Mesenchymal stem cell (in vitro differentiated cells and primary cell): ENCODE results near the gene SSC5D.

Source experiments
- DNase-seq: peaks from one replicate; pipeline ENCODE4 v3.0.0-alpha.2; 2013
- H2AFZ ChIP-seq: one replicate; pipeline ENCODE4 v1.6.1; 2013; ENCODE audit warnings: low read depth, mild to moderate bottlenecking, control low read depth, inconsistent platforms, low read length, moderate library complexity
- H2AK5ac ChIP-seq: 2 replicates; pipeline ENCODE4 v1.6.1; 2013; ENCODE audit warnings: low read length, moderate library complexity, mild to moderate bottlenecking, inconsistent platforms; ENCODE audit not compliant: severe bottlenecking
- H2BK120ac ChIP-seq: one replicate; pipeline ENCODE4 v1.6.1; 2013; ENCODE audit warnings: low read depth, mild to moderate bottlenecking, inconsistent platforms, low read length, moderate library complexity
- H2BK12ac ChIP-seq, 2 experiments: one replicate each; pipeline ENCODE4 v1.6.1; 2013; ENCODE audit warnings: inconsistent platforms in 2 of 2, low read length in 2 of 2, mild to moderate bottlenecking in 2 of 2, moderate library complexity in 2 of 2, control low read depth in 1 of 2
- H2BK15ac ChIP-seq: one replicate; pipeline ENCODE4 v1.6.1; 2013; ENCODE audit warnings: mild to moderate bottlenecking, low read depth, inconsistent platforms; ENCODE audit not compliant: poor library complexity, severe bottlenecking
- H2BK5ac ChIP-seq: 2 replicates; pipeline ENCODE4 v1.6.1; 2013; ENCODE audit warnings: low read depth, mild to moderate bottlenecking, low read length, control low read depth, inconsistent platforms; ENCODE audit not compliant: poor library complexity, severe bottlenecking
- H3K14ac ChIP-seq, 2 experiments: one replicate each; pipeline ENCODE4 v1.6.1; 2013; ENCODE audit warnings: inconsistent platforms in 2 of 2, low read length in 2 of 2, control low read depth in 1 of 2, mild to moderate bottlenecking in 1 of 2, moderate library complexity in 1 of 2
- H3K18ac ChIP-seq, 2 experiments: one replicate each; pipeline ENCODE4 v1.6.1; 2013; ENCODE audit warnings: inconsistent platforms in 2 of 2, low read length in 2 of 2, control low read depth in 1 of 2, low read depth in 1 of 2, mild to moderate bottlenecking in 1 of 2
- H3K23ac ChIP-seq, 2 experiments: one replicate each; pipeline ENCODE4 v1.6.1; 2013; ENCODE audit warnings: inconsistent platforms in 2 of 2, low read length in 2 of 2, mild to moderate bottlenecking in 2 of 2, moderate library complexity in 2 of 2, control low read depth in 1 of 2
- H3K27ac ChIP-seq: 2 replicates; pipeline ENCODE4 v1.5.1; 2013; ENCODE audit warnings: mild to moderate bottlenecking, moderate library complexity, low read length, control low read depth, inconsistent platforms; ENCODE audit not compliant: poor library complexity, severe bottlenecking
- H3K27me3 ChIP-seq, 2 experiments: 2 replicates each; pipeline versions ENCODE4 v1.6.1 to v1.7.0; 2013; ENCODE audit warnings: low read length in 2 of 2, mild to moderate bottlenecking in 2 of 2, moderate library complexity in 2 of 2, control low read depth in 1 of 2, inconsistent platforms in 1 of 2; ENCODE audit not compliant: control insufficient read depth in 1 of 2, insufficient read depth in 1 of 2
- H3K36me3 ChIP-seq, 2 experiments: 2 replicates each; pipeline versions ENCODE4 v1.6.1 to v1.7.0; 2013; ENCODE audit warnings: low read length in 2 of 2, control low read depth in 1 of 2, inconsistent platforms in 1 of 2, low read depth in 1 of 2, mild to moderate bottlenecking in 1 of 2; ENCODE audit not compliant: insufficient read depth in 2 of 2, control insufficient read depth in 1 of 2
- H3K4ac ChIP-seq, 2 experiments: one replicate each; pipeline ENCODE4 v1.6.1; 2013; ENCODE audit warnings: inconsistent platforms in 2 of 2, low read length in 2 of 2, mild to moderate bottlenecking in 2 of 2, moderate library complexity in 2 of 2, control low read depth in 1 of 2, low read depth in 1 of 2
- H3K4me1 ChIP-seq: 2 replicates; pipeline ENCODE4 v1.6.1; 2013; ENCODE audit warnings: low read depth, low read length, control low read depth; ENCODE audit not compliant: control insufficient read depth, insufficient read depth
- H3K4me2 ChIP-seq: 2 replicates; pipeline ENCODE4 v1.6.1; 2013; ENCODE audit warnings: low read length, mild to moderate bottlenecking, inconsistent platforms; ENCODE audit not compliant: poor library complexity, severe bottlenecking
- H3K4me3 ChIP-seq, 2 experiments: 2 replicates each; pipeline versions ENCODE4 v1.5.1 to v1.7.0; 2013; ENCODE audit warnings: low read length in 2 of 2, mild to moderate bottlenecking in 2 of 2, control low read depth in 1 of 2, low read depth in 1 of 2; ENCODE audit not compliant: insufficient read depth in 1 of 2
- H3K79me1 ChIP-seq: replicated peaks from 2 replicates; pipeline ENCODE4 v1.6.1; 2013; ENCODE audit warnings: mild to moderate bottlenecking, control low read depth, low read length, inconsistent platforms; ENCODE audit not compliant: poor library complexity, severe bottlenecking
- H3K9ac ChIP-seq: 2 replicates; pipeline ENCODE4 v1.7.0; 2013; ENCODE audit warnings: mild to moderate bottlenecking, low read length, moderate library complexity
- H3K9me3 ChIP-seq: 2 replicates; pipeline ENCODE4 v1.7.0; 2013; ENCODE audit warnings: mild to moderate bottlenecking, low read length; ENCODE audit not compliant: control insufficient read depth
- H4K8ac ChIP-seq: one replicate; pipeline ENCODE4 v1.6.1; 2013; ENCODE audit warnings: inconsistent platforms, mild to moderate bottlenecking, low read length, moderate library complexity
- H4K91ac ChIP-seq: one replicate; pipeline ENCODE4 v1.6.1; 2013; ENCODE audit warnings: mild to moderate bottlenecking, low read length, inconsistent platforms
- WGBS: methylation state at CpG from one replicate; pipeline ENCODE4 v1.1.7; 2013; ENCODE audit warnings: mixed read lengths; 5-methylcytosine and 5-hydroxymethylcytosine counted together

Gene SSC5D

DNA sequence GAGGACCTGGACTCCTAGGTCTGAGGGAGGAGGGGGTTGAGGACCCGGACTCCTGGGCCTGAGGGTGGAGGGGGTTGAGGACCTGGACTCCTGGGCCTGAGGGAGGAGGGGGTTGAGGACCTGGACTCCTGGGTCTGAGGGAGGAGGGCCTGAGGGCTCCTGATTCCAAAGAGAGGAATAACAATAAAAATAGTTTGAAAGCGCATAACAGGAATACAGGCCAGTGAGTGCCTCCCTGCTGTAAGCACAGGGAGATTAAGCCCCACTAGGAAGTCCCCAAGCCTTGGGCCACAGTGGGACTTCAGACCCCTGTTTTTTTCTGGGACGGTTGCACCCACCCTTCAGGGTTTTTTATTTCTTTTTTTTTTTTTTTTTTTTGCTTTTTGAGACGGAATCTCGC lies 49.9 kb downstream of the SSC5D start:
- H2BK15ac ChIP-seq = no peak overlapping the region
- H2BK120ac ChIP-seq = no peak overlapping the region
- H3K4me1 ChIP-seq = peaks cover 26% of the 10 kb centered on the region
- no peak overlapping the region for H3K4ac ChIP-seq
- no peak overlapping the region for H2BK12ac ChIP-seq
- peak overlapping the region; percentile 48 for H3K27ac ChIP-seq
- no peaks in the 10 kb centered on the region for H3K27me3 ChIP-seq
- H3K23ac ChIP-seq = no peak overlapping the region
- H3K36me3 ChIP-seq = no peaks in the 10 kb centered on the region
- no peak overlapping the region for H3K18ac ChIP-seq
- H3K9ac ChIP-seq = no peak overlapping the region
- H3K14ac ChIP-seq = no peak overlapping the region
- H2BK5ac ChIP-seq = no peak overlapping the region
- no peaks in the 10 kb centered on the region for H3K9me3 ChIP-seq
- H4K8ac ChIP-seq = no peak overlapping the region
- H4K91ac ChIP-seq = no peak overlapping the region
- no peaks in the 10 kb centered on the region for H3K79me1 ChIP-seq
- H2AFZ ChIP-seq = no peak overlapping the region
- DNase-seq = no peak
- H3K4me2 ChIP-seq = no peak overlapping the region
- WGBS = 71% methylated on average over 5 of the region's 5 CpGs
- peak overlapping the region; percentile 85 for H2AK5ac ChIP-seq
- no peak overlapping the region for H3K4me3 ChIP-seq

GRCh38 chr19:55539090-55539984 lies 51.1 kb downstream of the SSC5D start:
- Histone ChIP-seq H4K8ac (no peak overlapping the region), H3K27me3 (peaks cover 0 to 4% of the 10 kb centered on the region in 2 experiments), H2BK5ac (no peak overlapping the region), H2BK12ac (no peak overlapping the region), H3K27ac (no peak overlapping the region), H3K14ac (peak overlapping the region in 1 of 2 experiments; percentile 9), H3K4me3 (no peak overlapping the region), H3K4me2 (no peak overlapping the region), H3K9me3 (no peaks in the 10 kb centered on the region), H3K4me1 (peaks cover 26% of the 10 kb centered on the region), H2BK15ac (no peak overlapping the region), H2BK120ac (no peak overlapping the region), H3K9ac (no peak overlapping the region), H3K79me1 (no peaks in the 10 kb centered on the region), H3K36me3 (no peaks in the 10 kb centered on the region), H3K18ac (no peak overlapping the region), H4K91ac (peak overlapping the region; percentile 1), H3K23ac (no peak overlapping the region), H3K4ac (no peak overlapping the region), H2AK5ac (peak overlapping the region; percentile 26), H2AFZ (no peak overlapping the region)
- WGBS = 87% methylated on average over 33 of the region's 33 CpGs
- DNase-seq = no peak

- Histone ChIP-seq H3K14ac (no peak overlapping the region), H2BK12ac (no peak overlapping the region), H3K9ac (no peak overlapping the region), H4K8ac (no peak overlapping the region), H2AK5ac (no peak overlapping the region), H3K27me3 (peaks cover 0 to 10% of the 10 kb centered on the region in 2 experiments), H4K91ac (no peak overlapping the region), H2AFZ (no peak overlapping the region), H3K9me3 (no peaks in the 10 kb centered on the region), H3K79me1 (no peaks in the 10 kb centered on the region), H3K4me1 (peaks cover 27% of the 10 kb centered on the region), H3K4ac (no peak overlapping the region), H3K4me3 (no peak overlapping the region), H2BK120ac (no peak overlapping the region), H2BK15ac (no peak overlapping the region), H3K27ac (no peak overlapping the region), H3K4me2 (no peak overlapping the region), H3K18ac (no peak overlapping the region), H3K36me3 (no peaks in the 10 kb centered on the region), H3K23ac (no peak overlapping the region), H2BK5ac (no peak overlapping the region)
- WGBS = 58% methylated on average over 8 of the region's 10 CpGs
- DNase-seq = no peak
These were observed 52.4 kb downstream of the SSC5D start for GRCh38 chr19:55540619-55541018.

DNA sequence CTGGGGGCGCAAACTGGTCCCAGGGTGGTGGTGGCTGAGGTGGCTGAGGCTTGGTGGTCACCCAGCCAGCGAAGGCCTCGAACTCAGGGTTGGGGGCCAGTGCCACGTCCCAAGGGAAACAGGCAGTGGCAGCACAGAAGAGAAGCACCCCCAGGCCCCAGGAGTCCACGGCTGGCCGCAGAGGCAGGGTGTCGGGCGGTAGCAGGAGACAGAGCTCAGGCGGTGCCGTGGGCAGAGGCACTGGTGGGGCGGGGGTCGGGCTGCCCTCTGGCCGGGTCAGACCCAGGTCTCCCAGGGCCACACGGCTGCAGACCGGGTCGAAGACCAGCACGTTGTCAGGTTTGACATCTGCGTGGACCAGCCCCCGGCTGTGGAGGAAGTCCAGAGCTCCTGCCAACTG lies 52.9 kb downstream of the SSC5D start:
- WGBS = 83% methylated on average over 19 of the region's 19 CpGs
- Histone ChIP-seq H3K14ac (no peak overlapping the region), H3K18ac (no peak overlapping the region), H2BK15ac (no peak overlapping the region), H3K4me2 (no peak overlapping the region), H2BK5ac (peak overlapping the region; percentile 20), H3K27me3 (peaks cover 0 to 10% of the 10 kb centered on the region in 2 experiments), H3K9ac (no peak overlapping the region), H3K4ac (no peak overlapping the region), H3K4me1 (peaks cover 27% of the 10 kb centered on the region), H3K9me3 (no peaks in the 10 kb centered on the region), H3K27ac (no peak overlapping the region), H4K8ac (no peak overlapping the region), H3K23ac (no peak overlapping the region), H2BK120ac (no peak overlapping the region), H3K79me1 (no peaks in the 10 kb centered on the region), H3K36me3 (no peaks in the 10 kb centered on the region), H4K91ac (no peak overlapping the region), H2AK5ac (no peak overlapping the region), H3K4me3 (no peak overlapping the region), H2AFZ (no peak overlapping the region), H2BK12ac (no peak overlapping the region)
- DNase-seq = no peak
